Measurements from ENCODE around the gene ZRANB3.
"Not testable (repeated sequence)": the region's sequence is repeated elsewhere in the genome, so short reads cannot be mapped to it uniquely, and the experiment has no call there.

The ZRANB3 gene

DNA sequence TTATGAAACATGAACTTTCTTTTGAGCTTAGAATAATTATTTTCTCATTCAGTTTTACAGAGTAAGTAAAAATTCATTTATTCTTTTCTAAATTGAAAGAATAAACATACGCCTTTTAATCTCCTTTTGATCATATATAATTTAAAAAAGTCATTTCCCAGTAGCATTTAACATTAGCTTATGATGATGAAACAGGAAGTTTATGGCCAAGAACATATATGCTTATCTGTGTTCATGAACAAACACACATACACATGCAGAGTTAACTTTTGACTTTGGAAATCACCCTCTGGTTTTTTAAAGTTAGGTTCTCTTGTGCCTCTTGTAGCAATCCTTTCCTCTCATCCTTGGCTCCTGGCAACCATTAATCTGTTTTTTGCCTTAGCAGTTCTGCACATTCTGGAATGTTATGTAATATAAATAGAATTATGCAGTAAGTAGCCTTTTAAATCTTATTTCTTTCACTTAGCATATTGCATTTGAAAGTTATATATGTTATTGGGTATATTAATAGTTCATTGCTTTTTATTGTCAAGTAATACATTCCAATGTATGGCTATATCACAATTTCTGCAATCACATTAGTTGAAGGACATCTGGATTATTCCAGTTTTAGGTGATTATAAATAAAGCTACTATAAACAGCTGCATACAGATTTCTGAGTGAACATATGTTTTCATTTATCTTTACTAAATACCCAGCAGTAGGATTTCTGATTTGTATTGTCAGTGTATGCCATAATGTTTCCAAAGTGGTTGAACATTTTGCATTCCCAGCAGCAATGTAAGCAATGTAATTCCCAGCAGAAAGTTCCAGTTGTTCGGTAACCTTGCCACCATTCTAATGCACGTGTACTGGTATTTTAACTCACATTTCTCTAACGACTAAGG lies 210.3 kb downstream of the ZRANB3 start:
- no peak for DNase-seq

DNA sequence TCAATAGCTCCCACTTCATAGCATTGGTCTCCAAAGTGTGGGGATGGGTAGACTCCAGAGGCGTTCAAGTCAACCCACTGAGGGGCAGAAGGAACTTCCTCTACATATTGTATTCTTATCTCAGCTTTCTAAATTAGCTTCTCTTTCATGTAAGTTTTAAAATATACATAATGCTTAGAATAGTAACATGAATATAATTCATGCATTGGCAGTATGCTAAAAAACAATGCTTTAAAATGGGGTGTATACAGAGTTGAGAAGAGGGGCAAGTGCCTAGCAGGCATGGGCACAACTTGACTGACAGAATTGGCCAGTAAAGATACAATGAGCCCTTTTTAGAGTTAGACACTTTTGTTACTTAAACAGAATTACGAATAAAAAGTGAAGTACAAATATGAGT lies 212.2 kb downstream of the ZRANB3 start:
- DNase-seq: no peak

DNA sequence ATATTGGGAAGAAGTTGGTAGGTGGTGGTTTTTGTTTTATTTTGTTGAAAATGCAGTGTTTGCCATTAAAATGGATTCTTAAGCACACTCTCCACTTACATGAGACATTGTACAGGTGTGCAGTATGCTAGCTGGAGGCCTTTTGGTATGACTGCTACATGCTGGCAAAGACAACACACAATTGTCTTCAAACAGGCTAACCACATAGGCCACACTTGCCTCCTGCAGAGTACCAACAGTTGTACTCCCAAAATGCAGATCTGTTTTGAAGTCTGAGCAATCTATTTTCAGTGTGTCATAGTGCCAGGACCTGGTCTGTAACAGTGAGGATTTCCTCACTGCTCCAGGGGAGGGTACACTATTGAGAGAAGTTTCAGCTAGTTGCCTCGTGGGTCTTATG lies 213.6 kb downstream of the ZRANB3 start:
- no peak for DNase-seq

DNA sequence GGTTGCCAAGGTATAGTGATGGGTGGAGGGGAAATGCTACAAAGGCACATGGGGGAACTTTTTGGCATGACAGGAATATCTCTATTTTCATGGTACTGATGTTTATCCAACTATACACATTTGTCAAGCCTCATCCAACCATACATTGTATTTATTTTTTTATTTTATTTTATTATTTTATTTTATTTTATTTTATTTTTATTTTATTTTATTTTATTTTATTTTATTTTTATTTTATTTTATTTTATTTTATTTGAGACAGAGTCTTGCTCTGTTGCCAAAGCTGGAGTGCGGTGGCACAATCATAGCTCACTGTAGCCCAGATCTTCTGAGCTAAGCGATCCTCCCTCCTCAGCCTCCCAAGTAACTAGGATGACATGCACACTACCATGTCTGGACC lies 219.1 kb downstream of the ZRANB3 start:
- DNase-seq: no peak

DNA sequence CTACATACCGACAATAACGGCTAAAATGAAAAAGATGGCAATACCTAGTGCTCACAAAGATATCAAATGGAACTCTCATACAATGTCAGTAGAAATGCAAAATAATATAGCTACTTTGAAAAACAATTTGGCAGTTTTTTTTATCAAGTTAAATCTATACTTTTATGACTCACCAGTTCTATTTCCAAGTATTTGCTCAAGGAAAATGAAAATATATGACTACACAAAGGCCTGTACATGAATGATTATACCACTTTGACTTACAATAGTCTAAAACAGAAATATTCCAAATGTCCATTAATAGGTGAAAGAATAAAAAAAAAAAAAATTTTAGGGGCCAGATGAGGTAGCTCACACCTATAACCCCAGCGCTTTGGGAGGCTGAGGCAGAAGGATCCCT lies 219.8 kb downstream of the ZRANB3 start:
- no peak for DNase-seq

DNA sequence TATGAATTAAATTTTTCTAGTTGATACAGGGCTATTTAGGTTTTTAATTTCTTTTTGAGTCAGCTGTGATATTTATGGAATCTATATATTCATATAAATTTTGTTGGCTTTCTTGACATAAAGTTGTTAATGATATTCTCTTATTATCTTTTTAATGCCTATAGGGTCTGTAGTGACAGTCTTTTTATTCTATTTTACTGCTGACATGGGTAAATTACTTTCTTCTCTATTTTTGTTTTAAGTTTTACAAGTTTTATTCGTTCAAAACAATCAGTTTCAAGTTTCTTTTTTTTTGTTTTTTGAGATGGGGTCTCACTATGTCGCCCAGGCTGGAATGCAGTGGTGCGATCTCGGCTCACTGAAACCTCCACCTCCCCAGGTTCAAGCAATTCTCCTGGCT lies 226.3 kb downstream of the ZRANB3 start:
- no peak for DNase-seq

DNA sequence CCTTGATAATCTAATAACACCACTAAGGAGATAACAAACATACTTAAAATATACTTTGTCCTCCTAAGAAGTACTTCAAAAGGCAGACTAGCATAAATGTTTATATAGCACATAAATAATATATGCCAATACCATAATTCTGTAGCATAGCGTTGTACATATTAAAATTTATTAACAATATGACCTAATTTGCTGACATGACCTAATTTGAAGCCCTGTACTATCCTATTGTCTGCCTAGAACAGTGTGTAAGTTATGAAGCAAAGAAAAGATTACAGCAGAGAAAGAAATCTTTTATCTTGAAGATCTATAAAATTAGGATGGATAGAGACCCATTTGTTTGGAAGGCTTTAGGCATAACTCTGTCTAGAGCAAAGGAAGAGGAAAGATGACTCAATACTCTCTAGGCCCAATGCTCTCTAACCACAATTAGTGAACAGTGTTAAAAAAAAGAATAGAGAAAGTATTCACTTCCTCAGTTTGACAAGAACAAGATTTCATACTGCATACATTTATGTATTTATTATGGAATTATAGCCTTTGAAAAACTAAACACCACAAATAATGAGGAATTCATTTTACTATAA lies 231.3 kb downstream of the ZRANB3 start:
- peak; percentile 17 for DNase-seq

DNA sequence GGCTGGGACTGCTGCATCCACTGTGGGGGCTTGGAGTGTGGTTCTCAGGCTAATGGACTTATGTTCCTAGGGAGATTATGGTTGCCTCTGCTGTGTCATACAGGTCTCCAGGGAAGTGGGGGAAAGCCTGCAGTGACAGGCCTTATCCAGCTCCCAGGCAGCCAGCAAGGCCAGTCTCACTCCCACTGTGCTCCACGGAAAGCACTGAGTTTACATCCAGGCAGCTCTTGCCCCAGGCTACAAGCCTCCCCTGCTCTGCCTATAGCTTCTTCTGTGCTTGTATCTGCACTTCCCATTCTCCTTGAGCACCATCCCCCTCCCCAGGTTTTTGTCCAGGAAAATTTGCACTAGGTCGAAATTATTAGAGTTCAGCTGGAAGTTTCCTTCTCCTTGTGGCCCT lies 231.9 kb downstream of the ZRANB3 start:
- no peak for DNase-seq

DNA sequence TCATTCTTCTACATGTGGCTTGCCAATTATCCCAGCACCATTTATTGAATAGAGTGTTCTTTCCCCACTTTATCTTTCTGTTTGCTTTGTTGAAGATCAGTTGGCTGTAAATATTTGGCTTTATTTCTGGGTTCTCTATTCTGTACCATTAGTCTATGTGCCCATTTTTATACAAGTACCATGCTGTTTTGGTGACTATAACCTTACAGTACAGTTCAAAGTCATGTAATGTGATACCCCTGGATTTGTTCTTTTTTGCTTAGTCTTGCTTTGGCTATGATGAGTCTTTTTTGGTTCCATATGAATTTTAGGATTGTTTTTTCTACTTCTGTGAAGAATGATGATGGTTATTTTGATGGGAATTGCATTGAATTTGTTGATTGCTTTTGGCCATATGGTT lies 243.9 kb downstream of the ZRANB3 start:
- DNase-seq: not testable (repeated sequence)

DNA sequence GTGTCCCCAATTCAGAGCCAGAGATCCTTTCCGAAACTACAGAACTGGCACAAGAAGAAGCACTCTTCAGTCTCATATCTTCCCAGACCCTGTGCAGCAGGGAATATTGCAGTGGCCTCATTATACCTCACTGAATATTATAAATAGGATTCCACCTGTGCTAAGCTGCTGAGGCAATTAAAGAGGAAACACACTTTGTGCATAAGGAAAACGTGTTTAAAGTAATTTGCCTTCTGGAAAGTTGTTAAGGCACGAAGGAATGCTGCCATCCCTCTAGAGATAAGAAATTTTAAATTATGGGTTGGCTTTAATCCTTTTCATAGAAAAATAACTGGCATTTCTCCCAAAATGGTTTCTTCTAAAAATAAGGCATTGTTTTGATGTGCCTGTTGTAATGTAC lies 245.6 kb downstream of the ZRANB3 start:
- no peak for DNase-seq

DNA sequence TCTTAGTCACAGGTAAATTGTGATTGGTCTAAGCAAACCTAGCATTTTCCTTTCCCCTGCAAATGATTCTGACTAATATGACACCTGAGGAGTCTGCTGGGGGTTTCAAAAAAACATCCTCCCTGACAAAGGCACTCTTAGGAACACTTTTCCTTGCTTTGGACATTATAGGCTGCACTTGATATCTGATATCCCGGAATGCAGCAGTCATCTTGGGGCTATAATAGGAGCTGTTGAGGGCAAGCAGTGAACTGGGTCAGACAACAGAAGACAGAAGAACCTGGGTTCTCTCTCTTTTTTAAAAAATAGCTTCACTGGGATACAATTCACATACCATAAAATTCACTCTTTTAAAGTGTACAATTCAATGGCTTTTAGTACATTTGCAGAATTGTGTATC lies 249.6 kb downstream of the ZRANB3 start:
- DNase-seq: no peak

DNA sequence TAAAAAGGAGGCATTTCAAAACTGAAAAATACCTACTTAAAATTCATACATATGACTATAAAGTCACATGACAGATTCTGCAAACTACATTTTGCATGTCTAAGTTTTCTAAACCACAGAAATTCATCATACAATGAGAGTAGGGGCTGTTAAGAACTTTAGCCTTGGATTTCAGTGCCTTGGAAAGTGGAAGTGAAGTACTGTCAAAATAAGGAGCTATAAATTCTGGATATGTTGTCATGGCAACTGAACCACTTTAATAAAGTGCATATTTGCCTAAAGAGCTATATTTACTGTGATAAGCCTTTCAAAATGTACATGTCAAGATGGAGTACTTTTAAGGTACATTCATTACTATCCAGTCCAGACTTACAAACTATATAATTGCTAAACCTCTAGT lies 251.8 kb downstream of the ZRANB3 start:
- no peak for DNase-seq

DNA sequence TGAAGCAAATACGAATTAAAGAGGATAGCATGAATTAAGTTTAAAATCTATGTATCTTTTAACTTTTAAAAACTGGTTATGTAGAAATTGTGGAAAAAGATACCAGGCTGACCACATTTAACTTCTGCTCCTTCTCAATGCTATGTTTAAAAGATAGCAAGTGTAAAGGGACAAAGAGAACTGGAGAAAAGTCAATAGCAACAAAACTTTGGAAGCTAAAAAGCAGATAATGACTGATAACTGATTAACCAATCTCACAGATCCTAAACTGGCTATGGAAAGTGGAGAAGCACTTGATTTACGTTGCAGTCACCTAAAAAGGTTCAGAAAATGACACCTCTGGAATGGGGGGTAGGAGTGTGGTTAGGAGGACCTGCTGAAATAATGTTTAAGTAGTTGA lies 254.5 kb downstream of the ZRANB3 start:
- DNase-seq: no peak

DNA sequence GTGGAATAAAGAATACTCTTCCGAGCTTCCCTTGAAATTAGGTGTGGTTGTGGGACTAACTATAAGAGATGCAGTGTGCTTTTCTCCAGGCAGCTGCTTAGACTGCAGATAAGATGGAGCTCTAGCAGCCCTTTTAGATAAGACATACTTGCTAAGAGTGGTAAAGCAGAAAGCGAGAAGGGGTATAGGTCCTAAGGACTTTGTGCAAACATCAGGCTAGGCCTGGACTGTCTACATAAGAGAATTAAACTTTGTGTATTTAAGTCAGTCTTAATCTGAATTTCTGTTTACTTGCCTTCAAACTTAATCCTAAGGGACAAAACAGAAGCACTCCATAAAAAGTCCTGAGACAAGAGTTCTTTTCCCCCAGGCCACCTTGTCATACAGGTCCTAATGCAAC lies 260.0 kb downstream of the ZRANB3 start:
- DNase-seq: no peak

DNA sequence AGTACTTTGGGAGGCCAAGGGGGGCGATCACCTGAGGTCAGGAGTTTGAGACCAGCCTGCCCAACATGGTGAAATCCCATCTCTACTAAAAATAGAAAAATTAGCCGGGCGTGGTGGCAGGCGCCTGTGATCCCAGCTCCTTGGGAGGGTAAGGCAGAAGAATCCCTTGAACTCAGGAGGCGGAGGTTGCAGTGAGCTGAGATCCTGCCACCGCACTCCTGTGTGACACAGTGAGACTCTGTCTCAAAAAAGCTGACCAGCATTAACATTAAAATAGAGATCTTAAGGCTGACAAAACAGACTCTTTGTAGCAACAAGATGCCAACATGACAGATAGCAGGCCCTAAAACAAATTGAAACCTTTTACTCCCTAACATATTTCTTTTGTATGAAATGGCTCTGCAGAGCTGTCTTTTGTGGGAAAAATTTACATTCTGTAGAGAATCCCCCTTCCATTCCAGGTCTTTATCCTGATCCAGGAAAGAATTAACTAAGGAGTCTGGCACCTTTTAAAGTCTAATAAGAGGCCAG lies 265.0 kb downstream of the ZRANB3 start:
- no peak for DNase-seq

DNA sequence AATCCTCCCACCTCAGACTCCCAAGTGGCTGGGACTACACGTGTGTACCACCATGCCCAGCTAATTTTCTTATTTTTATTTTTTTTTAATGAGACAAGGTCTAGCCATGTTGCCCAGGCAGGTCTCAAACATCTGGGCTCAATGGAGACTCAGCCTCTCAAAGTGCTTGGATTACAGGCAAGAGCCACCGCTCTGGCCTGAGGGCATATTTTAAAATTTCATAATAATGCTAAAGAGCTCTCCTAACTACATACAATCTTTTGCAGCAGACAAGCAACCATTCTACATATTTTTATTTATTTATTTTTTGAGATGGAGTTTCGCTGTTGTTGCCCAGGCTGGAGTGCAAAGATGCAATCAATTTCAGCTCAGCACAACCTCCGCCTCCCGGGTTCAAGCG lies 271.9 kb downstream of the ZRANB3 start:
- no peak for DNase-seq

DNA sequence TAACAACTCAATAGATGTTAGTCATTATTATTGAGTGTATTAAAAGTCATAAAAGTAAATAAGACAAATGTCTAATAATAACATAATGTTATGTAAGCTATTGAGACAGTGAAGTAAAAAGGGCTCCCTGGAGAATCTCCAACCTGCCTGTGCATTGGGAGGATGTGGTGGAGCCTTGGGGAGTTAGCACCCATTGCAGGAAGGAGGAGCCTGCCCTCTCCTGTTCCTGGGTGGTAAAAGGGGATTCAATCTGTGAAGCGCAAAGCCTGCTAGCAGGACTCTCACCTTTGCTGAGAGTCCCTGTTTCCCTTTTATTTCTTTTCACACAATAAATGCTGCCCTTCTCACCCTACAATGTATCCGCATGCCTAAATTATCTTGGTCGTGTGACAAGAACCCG lies 272.8 kb downstream of the ZRANB3 start:
- no peak for DNase-seq

DNA sequence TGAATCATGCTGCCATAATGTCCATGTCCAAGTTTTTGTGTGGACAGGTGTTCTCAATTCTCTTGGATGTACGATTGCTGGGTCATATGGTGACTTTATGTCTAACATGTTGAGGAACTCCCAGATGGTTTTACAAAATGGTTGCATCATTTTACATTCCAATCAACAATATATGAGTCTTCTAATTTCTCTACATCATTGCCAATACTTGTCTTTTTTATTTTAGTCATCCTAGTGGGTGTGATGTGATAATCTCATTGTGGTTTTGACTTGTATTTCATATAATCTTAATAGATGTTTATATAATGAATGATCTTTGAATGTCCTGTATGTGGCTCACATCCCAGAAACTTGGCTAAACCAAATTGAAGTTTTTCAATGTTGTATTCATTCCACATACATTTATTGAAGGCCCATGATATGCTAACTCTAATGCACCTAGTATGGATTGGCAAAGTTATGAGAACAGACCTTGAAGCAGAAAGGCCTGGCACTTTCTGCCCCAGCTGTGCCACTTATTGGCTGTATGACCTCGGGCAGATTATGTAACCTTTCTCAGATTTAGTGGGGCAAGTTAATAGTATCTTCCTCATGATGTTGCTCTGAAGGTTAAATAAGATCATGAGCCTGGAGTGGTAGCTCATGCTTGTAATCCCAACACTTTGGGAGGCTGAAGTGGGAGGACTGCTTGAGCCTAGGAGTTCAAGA lies 273.5 kb downstream of the ZRANB3 start:
- DNase-seq: no peak

DNA sequence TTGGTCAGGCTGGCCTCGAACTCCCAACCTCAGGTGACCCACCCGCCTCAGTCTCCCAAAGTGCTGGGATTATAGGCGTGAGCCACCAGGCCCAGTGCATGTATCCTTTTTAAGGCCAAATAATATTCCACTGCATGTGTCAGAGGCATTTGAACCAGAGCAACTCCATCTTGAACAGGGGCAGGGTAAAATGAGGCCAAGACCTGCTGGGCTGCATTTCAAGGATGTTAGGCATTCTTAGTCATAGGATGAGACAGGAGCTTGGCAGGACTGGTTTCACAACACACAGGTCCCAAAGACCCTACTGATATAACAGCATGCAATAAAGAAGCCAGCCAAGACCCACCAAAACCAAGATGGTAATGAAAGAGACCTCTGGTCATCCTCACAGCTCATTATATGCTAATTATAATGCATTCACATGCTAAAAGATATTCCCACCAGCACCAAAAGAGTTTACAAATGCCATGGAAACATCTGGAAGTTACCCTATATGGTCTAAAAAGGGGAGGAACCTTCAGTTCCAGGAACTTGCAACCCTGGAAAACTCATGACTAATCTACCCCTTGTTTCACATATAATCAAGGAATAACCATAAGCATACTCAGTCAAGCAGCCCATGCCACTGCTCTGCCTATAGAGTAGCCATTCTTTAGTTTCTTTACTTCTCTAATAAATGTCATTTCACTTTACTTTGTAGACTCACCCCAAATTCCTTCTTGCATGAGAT lies 274.3 kb downstream of the ZRANB3 start:
- no peak for DNase-seq

DNA sequence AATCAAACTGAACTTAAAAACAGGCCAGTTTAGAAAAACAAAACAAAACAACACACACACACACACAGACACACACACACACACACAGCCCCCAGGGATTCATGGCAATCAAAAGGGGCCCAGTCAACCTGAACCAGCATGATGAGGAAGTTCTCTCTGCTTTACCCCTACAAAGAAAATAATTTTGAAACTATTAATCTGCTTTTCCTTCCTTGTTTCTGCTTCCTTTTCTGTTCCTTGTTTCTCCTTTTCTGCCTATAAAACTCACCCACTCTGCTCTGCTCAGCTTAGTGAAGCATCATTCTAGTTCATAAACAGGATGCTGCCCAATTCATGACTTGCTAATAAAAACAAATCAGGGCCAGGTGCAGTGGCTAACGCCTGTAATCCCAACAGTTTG lies 275.8 kb downstream of the ZRANB3 start:
- DNase-seq: peak; percentile 57

DNA sequence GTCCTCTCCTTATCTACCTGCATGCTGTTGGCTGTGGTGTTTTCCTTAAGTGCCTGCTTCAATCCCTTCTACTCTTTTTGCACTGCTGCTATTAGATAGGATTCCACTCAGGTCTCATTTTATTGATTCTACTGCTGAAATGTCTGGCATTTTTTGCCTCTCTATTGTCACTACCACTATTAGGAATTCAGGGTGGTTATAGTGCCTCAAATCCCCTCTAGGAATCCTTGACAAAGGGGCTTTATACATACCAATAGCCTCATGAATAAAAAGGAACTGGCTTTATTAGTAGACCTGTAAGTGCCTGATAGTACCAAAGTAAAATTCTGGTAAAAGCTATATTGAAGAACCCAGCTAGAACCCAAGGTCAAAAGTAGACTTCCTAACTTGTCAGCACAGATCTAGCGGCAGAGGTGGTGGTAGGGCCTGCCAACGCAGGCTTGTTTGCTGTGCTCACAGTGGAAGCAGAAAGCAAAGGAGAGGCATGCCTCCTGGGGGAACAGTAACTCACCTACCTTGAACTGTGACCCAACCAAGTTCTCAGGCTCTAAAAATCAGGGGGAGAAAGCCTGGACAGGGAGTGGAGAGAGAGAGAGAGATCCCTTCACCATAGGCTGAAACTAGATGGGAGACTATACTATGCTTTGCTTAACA lies 278.1 kb downstream of the ZRANB3 start:
- no peak for DNase-seq

DNA sequence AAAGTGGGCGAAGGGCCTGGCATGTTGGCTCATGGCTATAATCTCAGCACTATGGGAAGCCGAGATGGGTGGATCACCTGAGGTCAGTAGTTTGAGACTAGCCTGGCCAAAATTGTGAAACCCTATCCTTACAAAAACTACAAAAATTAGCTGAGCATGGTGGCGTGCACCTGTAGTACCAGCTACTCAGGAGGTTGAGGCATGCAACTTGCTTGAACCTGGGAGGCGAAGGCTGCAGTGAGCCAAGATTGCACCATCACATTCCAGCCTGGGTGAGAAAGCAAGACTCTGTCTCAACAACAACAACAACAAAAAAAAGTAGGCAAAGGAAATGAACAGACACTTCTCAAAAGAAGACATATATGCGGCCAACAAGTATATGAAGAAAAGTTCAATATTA lies 282.4 kb downstream of the ZRANB3 start:
- no peak for DNase-seq

Measured in GF-D8 (cell line).